Cardiac fibroblast (primary cell): ENCODE results near the gene TJAP1.
A peak's percentile ranks its signal among the peaks of the same experiment; 100 is the strongest.

Experiments used
- DNase-seq, 2 donors: peaks; one replicate each; pipeline versions ENCODE4 v3.0.0 to v3.0.0-alpha.2; 2010; ENCODE audit warnings: low read depth in 2 of 2
- H3K4me3 ChIP-seq, 2 donors: replicated peaks in 1 of 2; 1 replicate in 1 of 2; 2 replicates in 1 of 2; pipeline ENCODE4 v1.5.1; 2011; ENCODE audit warnings: low read depth in 2 of 2, low read length in 2 of 2, mild to moderate bottlenecking in 2 of 2, moderate library complexity in 1 of 2
- TF ChIP-seq, protein P1 (sequence below): IDR thresholded peaks from one replicate; pipeline ENCODE4 v1.5.1; 2011; ENCODE audit warnings: low read depth, mild to moderate bottlenecking, low read length, inconsistent platforms

The TJAP1 gene

DNA sequence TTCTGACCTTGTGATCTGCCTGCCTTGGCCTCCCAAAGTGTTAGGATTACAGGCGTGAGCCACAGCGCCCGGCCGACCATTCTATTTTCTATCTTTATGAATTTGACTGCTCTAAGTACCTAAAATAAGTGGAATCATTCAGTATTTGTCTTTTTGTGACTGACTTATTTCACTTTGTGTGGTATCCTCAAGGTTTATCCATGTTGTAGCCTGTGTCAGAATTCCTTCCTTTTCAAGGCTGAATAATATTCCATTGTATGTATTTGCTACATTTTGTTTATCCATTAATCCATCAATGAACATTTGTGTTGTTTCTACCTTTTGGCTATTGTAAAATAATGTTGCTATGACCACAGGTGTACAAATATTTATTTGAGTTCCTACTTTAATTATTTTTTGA is 4.9 kb upstream of the TJAP1 start:
- TF ChIP-seq, protein P1, sequence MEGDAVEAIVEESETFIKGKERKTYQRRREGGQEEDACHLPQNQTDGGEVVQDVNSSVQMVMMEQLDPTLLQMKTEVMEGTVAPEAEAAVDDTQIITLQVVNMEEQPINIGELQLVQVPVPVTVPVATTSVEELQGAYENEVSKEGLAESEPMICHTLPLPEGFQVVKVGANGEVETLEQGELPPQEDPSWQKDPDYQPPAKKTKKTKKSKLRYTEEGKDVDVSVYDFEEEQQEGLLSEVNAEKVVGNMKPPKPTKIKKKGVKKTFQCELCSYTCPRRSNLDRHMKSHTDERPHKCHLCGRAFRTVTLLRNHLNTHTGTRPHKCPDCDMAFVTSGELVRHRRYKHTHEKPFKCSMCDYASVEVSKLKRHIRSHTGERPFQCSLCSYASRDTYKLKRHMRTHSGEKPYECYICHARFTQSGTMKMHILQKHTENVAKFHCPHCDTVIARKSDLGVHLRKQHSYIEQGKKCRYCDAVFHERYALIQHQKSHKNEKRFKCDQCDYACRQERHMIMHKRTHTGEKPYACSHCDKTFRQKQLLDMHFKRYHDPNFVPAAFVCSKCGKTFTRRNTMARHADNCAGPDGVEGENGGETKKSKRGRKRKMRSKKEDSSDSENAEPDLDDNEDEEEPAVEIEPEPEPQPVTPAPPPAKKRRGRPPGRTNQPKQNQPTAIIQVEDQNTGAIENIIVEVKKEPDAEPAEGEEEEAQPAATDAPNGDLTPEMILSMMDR = no peak
- H3K4me3 ChIP-seq = no peak overlapping the region
- no peak for DNase-seq

DNA sequence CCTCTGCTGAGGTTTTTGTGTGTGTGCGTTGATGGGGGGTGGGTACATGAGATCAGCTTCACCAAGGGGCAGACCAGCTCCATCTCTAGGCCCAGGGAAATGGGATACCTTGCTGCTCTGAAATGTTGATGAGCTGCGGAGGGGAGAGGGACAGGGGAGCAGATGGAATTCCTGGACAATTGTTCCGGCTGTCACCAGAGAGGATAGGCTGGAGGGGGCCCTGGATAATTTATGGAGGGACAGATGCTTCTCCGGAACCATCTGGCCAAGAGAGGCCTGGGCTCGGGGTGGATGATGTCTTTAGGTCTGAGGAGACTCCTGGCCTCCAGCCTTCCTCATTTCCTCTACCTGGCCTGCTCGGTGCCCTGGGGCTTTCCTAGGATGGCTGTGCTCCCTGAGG is 1.9 kb upstream of the TJAP1 start:
- DNase-seq = no peak
- TF ChIP-seq, protein P1 = no peak
- no peak overlapping the region for H3K4me3 ChIP-seq

DNA sequence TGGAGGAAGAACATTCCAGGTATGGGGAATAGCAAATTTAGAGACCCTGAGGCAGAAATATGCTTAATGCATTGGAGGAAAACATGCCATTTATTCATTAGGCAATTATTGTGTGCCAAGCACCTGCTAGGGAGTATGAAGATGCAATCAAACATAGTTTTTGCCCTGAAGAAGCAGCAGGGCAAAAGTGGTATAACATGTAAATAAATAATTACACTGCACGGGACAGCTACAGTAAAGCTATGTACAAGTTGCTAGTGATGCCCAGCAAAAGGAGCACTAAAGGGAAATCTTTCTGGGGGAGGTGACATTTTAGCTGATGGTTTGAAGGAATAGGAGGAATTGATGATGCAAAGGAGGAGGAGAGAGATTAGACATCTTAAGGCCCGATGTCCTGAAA is 624 bp upstream of the TJAP1 start:
- TF ChIP-seq, protein P1 = no peak
- no peak for DNase-seq
- H3K4me3 ChIP-seq = peak overlapping the region in 1 of 2 donors; percentile 66

DNA sequence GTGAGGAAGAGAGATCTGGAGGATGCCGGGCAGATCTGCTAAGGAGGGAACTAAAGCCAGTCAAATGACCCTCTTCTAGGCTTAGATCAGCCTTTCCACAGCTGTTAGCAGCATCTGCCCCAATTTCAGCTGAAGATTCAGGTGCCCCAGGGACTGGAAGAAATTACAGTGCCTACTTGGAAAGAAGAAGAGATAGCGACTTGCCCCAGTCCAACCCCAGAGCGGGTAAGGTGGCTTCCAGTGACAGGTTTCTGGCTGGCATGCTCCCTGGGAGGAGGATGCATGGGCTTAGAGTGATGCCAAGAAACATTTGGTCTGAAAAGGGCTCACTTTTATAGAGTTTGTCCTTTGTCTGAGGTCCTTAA is 620 bp downstream of the TJAP1 start:
- peak overlapping the region; percentile 61 to 66 for H3K4me3 ChIP-seq
- no peak for DNase-seq
- TF ChIP-seq, protein P1 = no peak

DNA sequence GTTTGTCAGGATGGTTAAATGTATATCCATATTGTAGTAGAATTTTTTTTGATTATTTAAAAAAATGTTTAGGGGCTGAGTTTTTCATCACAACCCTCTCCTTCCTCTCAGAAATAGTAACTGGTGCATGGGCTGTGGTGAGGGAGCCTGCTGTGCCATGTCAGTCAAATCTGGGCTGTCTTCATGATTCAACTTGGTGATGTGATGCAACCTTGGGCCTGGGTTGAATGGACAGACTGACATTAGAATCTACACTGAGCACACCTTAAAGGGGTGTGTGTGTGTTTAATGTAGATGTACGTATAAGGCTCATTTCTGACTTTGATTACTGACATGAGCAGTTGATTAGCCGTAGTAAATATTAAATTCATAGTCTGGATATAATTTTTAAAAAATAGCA is 3.7 kb downstream of the TJAP1 start:
- TF ChIP-seq, protein P1 = no peak
- H3K4me3 ChIP-seq = no peak overlapping the region
- DNase-seq = no peak

DNA sequence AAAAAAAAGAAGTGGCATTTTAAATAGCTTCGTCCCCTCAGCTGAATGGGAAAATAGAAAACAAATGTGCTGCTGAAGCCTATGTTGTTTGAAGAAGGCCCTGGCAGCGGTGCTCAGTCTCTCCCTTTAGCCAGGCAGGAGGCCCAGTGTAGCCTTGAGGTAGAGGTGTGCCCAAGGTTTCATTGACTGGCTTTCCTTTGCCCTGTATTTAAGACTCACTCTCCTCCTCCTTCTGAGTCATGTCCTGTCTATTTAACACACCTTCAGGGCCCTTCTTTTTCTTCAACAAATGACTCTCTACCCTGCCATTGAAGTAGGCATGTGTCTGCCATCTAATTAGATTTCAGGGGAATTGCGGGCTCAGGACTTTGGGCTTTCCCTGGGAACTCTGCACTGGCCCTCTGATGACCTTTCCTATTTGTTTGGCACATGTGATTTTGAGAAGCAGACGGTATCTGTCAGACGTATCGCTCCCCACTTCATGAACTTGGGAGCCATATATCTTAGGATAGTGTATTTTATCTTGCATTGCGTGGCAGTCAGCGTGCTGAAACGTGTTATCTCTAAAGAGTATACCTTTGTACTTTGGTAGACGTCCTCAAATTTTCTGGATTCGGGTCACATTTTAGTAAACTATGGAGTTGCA is 4.3 kb downstream of the TJAP1 start:
- DNase-seq = no peak
- TF ChIP-seq, protein P1 = no peak
- no peak overlapping the region for H3K4me3 ChIP-seq

DNA sequence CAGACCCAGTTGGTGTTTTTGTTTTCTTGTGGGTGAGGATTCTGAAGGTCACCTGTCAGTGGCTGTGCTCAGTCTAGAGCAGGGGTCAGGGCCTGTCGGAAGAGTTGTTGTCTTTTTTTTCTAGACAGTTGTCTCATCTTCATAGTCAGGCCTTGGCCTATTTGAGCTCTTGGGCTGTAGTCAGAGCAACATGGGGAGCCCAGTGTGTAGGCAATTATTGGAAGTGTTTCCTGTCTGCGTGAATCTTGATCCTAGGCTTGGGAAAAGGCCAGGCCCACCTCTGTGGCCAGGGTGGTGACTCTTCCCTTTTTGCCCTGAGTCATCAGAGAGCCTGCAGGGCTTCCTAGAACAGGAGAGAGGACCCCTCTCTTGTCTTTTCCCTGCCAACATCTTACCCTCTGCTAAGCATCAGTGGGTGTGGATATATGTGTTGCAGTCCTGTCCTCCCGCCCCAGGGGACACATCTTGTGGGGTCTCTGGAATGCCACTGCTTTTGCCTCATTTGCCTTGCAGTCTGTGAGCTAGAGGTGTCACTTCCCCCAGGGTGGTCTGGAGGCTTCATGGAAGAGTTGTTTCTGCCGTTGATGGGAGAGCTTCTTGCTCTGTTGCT is 11.4 kb downstream of the TJAP1 start:
- peak in 1 of 2 donors; percentile 28 for DNase-seq
- TF ChIP-seq, protein P1 = no peak
- H3K4me3 ChIP-seq = no peak overlapping the region
